Fibroblast of skin of abdomen (primary cell): ENCODE results near the gene PARVB.

Source experiments
- DNase-seq: peaks from one replicate; pipeline ENCODE4 v3.0.0-alpha.2; 2013

PARVB gene

DNA sequence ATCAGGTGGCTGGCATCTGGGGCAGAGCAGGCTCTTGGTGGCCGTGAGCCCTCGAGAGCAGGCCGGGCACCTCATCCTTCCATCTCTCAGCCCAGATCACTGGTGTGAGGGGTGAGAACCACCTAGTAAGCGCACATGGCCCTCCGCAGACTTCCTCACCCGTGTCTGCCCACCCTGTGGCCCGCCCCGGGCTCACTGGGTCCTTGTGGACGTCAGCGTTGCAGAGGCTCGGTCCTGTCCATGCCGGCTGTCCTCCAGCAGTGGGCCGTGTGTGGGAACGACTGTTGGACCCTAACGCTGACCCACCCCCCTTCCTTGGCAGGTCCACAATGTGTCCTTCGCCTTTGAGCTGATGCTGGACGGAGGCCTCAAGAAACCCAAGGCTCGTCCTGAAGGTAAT is 139.4 kb downstream of the PARVB start:
- DNase-seq, result no peak

DNA sequence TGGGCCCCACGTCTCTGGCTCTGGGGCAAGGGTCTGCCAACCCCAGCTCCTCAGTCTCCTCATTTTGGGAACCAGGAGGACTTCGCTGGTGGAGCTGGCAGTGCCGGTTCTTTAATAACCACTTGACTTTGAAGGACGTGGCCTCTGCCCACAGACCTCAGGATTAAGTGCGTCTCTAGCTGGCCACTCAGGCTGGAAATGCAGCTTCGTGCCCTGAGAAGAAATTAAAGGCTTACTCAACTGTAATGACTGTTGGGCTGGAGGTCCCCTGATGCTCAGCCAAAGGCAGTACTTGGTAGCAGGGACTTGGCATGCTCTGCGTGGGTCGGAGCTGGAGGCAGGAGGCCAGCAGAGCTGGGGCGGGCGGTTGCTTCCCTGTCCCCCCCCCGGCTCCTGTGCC is 139.9 kb downstream of the PARVB start:
- no peak for DNase-seq

GRCh38 chr22:44165286-44165874 is 141.3 kb downstream of the PARVB start:
- DNase-seq, result no peak

DNA sequence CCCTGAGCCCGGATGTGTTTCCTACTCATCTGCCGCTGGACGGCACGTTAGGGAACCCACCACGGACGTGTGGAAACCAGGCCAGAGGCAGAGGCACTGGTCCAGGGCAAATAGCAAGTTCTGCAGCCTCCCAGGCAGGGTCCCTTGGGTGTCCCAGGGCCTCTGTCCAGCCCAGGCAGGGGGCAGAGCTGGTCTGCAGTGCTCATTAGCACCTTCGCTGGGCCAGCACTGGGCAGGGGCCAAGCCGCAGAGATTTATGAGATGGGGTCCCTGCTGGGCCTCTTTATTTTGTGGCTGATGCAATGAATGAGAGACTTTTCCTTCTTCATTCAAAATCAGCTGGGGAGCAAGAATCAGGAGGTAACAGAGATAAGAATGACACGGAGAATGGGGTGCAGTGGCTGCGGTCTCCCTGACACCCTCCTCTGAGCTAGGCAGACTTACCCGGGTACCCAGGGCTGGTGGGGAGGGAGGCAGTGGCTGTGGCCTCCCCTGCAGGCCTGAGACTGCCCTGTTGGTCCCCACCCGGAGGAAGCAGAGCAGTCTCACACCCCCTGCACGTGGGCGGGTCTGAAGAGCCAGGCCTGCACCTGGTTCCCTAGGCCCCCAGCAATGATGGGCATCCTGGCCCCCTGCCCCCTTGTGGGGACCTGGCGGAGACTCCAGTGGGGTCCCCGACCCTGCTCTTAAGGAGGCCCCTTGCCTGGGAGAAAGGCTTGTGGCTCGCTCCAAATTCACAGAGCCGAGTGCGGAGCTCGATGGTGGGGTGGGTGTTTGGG is 142.6 kb downstream of the PARVB start:
- DNase-seq, result no peak

DNA sequence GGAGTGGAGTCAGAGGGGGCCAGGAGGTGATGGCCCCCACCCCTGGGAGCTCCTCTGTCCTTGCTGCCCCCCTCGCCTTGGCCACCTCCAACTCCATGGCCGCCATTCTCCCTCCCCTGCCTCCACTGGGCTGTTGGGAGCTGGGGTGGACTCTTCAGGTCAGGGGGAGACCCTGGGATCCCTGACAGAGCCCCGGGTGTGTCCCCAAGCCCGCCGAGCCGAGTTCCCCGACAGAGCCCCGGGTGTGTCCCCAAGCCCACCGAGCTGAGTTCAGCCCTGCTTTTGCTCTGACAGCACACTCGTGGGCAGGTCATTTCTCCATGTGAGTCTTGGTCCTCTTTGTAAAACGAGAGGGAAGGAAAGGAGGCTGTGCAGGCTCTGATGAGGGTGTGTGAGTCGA is 143.4 kb downstream of the PARVB start:
- DNase-seq, result no peak

DNA sequence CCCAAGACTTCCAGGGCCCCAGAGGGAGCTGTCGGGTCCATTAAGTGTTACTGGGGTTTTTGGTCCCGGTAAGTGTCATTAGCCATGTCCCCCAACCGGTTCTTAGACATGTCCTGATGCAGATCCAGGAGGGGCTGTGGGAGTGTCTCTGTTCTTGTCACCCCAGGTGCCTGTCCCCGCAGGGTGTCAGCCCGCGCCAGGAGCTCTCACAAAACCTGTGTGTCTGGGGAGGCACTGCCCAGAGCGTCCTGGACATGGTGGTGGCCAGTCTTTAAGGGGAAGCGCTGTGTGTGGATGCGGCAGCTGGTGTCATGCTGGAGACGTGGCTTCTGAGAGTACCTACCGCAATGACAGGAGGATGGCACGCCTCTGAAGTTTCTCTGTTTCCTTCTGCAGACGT is 144.1 kb downstream of the PARVB start:
- no peak for DNase-seq

GRCh38 chr22:44170470-44170869 is 146.4 kb downstream of the PARVB start:
- no peak for DNase-seq

DNA sequence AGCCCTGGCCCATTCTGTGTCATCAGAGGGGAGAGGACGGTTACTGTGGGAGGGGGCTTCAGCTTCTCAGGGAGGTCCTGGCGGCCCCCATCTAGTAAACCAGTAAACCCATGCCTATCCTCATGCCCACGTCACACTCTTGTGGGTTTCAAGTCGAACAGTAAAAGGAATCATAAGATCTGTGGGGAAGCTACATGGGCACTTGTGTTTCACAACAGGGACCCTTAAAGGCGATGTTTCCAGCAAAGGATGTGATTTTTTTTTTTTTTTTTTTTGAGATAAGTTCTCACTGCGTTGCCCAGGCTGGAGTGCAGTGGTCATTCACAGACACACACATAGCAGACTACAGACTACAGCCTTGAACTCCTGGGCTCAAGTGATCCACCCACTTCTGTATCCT is 147.5 kb downstream of the PARVB start:
- no peak for DNase-seq

- no peak for DNase-seq
These were observed 148.4 kb downstream of the PARVB start for GRCh38 chr22:44172370-44173108.

GRCh38 chr22:44173154-44173553 is 149.1 kb downstream of the PARVB start:
- DNase-seq, result no peak

- DNase-seq, result no peak
These were observed 151.6 kb downstream of the PARVB start for GRCh38 chr22:44175676-44176075.

- DNase-seq, result no peak
These were observed 155.3 kb downstream of the PARVB start for GRCh38 chr22:44179196-44179988.

GRCh38 chr22:44179989-44180705 is 156.0 kb downstream of the PARVB start:
- no peak for DNase-seq

DNA sequence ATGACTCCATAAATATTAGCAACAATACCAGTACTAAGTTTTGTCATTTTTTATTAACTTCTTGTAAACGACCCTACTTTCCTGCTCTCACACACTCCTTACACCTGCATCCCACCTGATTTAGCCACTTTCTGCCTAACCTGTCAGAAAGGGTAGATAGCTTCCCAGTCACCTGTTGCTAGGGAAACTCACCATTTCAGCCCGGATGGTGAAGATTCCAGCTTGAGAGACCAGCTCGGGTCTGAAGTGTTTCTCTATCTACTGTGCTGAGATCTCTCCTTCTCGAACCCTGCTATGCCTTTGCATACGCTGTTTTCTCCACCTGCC is 156.6 kb downstream of the PARVB start, which contains the start of gene PARVG:
Gene PARVG (plus strand): TSS at position 220 of the 327 bp plus-strand sequence. CDS start 2,405 bp downstream, outside the sequence.
- no peak for DNase-seq

GRCh38 chr22:44181033-44181911 is 157.2 kb downstream of the PARVB start:
- DNase-seq, result no peak

DNA sequence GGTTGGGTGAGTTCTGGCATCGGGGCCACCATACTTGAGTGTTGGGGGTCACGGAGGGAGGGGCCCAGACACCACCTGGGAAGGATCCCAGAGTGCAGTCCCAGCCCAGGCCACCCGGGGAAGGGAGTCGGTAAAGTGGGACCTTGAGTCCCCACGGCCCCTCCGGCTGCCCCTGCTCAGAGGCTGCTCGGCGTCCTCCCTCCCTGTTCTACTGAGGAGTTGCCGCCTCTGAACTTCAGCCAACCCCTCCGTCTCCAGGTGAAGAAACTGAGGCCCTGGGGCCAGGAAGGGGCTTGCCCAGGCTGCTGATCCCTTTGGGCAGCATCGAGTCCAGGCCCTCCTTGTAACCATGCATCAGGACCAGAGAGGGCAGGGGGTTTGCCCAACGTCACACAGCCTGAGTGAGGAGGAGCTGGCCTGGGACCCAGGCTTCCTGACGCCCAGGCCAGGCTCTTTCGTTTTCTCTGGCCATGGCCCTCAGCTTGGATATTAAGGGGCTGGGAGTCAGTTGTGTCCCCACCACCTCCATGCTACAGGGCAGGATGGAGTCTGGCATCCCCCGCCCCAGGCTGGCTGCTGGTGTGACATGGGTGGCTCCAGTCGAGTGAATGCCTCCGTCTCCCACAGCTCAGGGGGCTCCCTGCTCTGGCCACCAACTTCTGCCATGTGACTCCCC is 157.9 kb downstream of the PARVB start:
- DNase-seq, result no peak

DNA sequence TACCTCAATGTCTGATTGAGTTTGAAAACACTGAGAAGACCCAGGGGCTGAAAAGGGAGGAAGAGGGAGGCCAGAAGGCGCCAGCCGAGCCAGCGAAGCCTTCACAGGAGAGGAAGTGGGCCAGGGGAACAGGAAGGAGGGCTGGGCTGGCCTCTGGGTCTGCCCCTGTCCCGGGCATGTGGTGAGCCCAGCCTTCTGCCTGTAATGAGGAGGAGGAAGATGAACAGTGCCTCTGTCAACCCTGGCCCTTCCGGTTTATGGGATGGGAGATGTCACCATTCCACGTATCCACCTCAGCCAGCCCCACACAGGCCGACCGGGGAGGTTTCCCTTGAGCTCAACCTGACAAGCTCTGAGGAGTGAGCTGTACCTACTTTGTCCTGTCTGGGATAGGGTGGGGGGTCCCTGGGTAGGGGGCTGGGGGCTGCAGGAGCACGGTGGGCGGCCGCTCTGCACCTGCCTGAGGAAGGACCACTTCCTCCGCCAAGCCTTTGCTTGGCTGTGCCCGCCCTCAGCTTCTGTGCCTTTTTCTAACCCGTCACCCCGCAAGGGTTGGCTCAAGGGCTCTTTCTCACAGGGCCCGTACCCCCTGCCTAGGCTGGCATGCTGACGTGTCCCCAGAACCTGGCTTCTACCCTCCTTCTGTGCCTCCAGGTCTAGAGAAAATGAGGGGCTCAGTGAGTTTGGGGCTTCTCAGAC is 158.6 kb downstream of the PARVB start:
- no peak for DNase-seq

GRCh38 chr22:44183287-44183588 is 159.1 kb downstream of the PARVB start:
- DNase-seq, result no peak

- DNase-seq, result no peak
These were observed 159.9 kb downstream of the PARVB start for GRCh38 chr22:44184006-44184405.
